SJCRH30 (cell line): ENCODE data around the gene N4BP2L2. TPM values are rescaled to one million over a fixed set of nuclear protein-coding genes. Genes with fewer than 3 reads are reported as not detected.
A peak's percentile ranks its signal among the peaks of the same experiment; 100 is the strongest.

Experiments used
- DNase-seq, 2 experiments: peaks; one replicate each; pipeline ENCODE4 v3.0.0-alpha.2; 2015 to 2020
- H3K27ac ChIP-seq: fragments of 250-450 bp; sonication (Bioruptor Pico); 2 replicates; pipeline ENCODE4 v1.5.1; 2020; ENCODE audit warnings: mild to moderate bottlenecking, moderate library complexity
- H3K27me3 ChIP-seq: fragments of 250-450 bp; sonication (Bioruptor Pico); 2 replicates; pipeline ENCODE4 v1.5.1; 2020; ENCODE audit warnings: mild to moderate bottlenecking, moderate library complexity
- H3K36me3 ChIP-seq: fragments of 250-450 bp; sonication (Bioruptor Pico); 2 replicates; pipeline ENCODE4 v1.5.1; 2020; ENCODE audit warnings: mild to moderate bottlenecking, moderate library complexity
- H3K4me1 ChIP-seq: fragments of 250-450 bp; sonication (Bioruptor Pico); 2 replicates; pipeline ENCODE4 v1.5.1; 2020; ENCODE audit warnings: mild to moderate bottlenecking, moderate library complexity
- H3K4me3 ChIP-seq: fragments of 250-450 bp; sonication (Bioruptor Pico); 2 replicates; pipeline ENCODE4 v1.5.1; 2020; ENCODE audit warnings: mild to moderate bottlenecking, moderate library complexity
- H3K9me3 ChIP-seq: fragments of 250-450 bp; sonication (Bioruptor Pico); replicated peaks from 2 replicates; pipeline ENCODE4 v1.5.1; 2020; ENCODE audit warnings: mild to moderate bottlenecking, moderate library complexity
- total RNA-seq: library from RNA; depleted of rRNA; stranded (reverse); fragments of >200 nt; shearing (Covaris generic); gene quantifications from 2 replicates; pipeline ENCODE4 v1.2.3, GENCODE V29; 2014

N4BP2L2 gene
- total RNA-seq, 1 experiment from 2014 or later: 134 TPM

DNA sequence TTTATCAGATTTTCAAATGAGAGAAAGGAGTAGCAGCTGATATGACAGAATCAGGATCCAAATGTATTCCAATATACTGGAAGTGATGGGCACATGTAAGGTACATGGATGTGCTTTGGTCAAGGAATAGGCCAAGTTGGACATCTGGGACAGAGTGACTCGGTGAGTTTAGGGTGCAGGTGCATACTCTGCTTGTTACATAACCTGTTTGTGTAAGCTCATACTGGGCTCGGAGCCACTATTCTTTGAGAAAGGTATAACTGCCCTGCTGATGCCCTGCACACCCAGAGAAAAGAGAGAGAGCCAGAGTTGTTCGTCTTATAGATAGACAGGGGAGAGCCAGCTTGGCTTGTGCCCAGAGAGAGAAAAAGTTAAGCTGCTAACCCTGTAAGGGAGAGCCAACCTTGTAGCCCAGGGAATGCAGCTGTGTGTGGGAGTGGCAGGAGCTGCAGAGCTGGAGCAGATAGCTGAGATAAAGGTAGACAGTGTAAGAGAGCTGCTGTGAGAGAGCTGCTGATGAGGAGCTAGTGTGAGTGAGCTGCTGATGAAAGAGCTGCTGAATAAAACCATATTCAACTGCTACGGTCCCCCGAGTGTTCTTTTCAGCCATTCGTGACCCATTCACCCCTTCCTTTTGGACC is 70.0 kb downstream of the N4BP2L2 start:
- no peaks in the 10 kb centered on the region for H3K9me3 ChIP-seq
- H3K27ac ChIP-seq: no peak overlapping the region
- no peak for DNase-seq
- no peak overlapping the region for H3K4me3 ChIP-seq
- H3K36me3 ChIP-seq: no peaks in the 10 kb centered on the region
- no peaks in the 10 kb centered on the region for H3K27me3 ChIP-seq
- H3K4me1 ChIP-seq: no peaks in the 10 kb centered on the region

DNA sequence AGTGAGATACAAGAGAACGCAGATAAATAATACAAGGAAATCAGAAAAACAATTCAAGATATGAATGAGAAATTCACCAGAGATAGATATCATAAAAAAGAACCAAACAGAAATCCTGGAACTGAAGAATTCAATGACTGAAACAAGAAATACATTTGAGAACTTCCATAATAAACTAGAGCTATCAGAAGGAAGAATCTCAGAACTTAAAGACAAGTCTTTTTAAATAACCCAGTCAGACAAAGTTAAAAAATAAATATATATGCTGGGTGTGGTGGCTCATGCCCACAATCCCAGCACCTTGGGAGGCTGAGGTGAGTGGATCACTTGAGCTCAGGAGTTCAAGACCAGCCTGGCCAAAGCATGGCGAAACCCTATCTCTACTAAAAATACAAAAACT is 82.0 kb downstream of the N4BP2L2 start:
- H3K27me3 ChIP-seq: no peaks in the 10 kb centered on the region
- no peaks in the 10 kb centered on the region; the same call in 1 of the 2 replicates for H3K36me3 ChIP-seq
- no peak for DNase-seq
- H3K4me3 ChIP-seq: no peak overlapping the region
- H3K9me3 ChIP-seq: peaks cover 11% of the 10 kb centered on the region; the same call in 1 of the 2 replicates
- H3K27ac ChIP-seq: no peak overlapping the region
- no peaks in the 10 kb centered on the region for H3K4me1 ChIP-seq

DNA sequence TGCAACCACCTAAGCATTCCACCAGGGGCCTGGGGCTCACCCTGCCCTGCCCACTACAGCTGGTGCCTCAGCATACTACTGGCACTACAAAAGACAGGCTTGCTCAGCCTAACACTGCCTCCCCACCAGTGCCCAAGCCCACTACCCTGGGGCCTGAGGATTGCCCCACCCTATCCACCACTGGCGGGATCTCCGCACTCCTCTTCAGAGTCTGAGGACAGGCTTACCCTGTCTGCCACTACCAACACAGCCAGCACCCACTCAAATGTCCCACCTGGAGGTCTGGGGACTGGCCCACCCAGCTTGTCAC is 83.0 kb downstream of the N4BP2L2 start:
- Histone ChIP-seq H3K4me1 (no peaks in the 10 kb centered on the region), H3K27me3 (no peaks in the 10 kb centered on the region), H3K36me3 (no peaks in the 10 kb centered on the region; the same call in 1 of the 2 replicates), H3K4me3 (no peak overlapping the region), H3K9me3 (peaks cover 9% of the 10 kb centered on the region; the same call in 1 of the 2 replicates), H3K27ac (no peak overlapping the region)
- no peak for DNase-seq

DNA sequence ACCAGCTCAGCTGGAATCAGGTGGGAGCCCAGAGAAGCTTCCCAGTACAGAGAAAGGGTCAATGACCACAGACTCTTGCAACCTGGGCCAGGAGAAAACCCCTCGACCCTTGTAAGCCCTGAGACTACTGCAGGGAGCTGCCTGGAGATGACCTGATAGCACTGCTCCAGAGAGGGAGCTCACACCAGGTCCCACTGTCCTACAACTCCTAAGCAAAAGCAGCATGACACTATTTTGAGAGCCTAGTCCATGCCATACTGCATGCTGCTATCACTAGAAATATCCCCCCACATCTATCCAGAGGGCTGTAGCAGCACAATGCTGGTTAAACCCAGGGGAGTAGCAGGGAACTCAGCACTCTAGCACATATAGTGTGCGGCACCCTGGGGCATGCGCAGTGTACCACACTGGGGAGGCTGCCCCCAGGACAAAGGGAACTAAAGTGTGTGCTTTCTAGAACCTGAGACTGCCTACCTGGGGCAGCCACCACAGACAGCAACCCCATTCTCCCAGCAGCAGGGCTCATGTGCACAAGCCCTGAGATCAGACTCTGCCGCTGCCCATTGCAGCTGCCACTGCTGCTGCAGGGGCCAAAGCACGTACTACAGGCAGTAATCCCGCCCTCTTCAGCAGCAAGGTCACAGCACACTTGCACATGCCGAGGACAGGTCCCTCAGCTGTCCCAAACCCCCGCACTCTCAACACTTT is 83.6 kb downstream of the N4BP2L2 start:
- DNase-seq: no peak

DNA sequence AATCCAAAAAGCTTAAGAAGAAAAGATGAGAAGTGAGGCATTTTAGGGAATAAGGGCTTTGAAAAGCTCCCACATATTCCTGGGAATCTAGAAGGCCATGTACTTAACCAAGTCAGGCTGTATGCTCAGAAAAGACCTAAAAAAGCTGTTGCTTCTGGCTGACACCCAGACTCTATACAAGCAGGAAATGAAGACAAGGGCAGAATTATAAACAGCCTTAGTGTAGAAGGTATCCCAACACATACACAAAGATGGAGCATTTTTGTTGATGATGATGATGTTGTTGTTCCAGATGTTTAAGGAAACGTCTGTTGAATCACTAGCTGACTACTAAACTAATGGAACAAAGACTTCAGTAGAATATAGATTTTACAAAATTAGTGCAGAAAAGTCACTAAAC is 84.6 kb downstream of the N4BP2L2 start:
- H3K4me3 ChIP-seq: no peak overlapping the region
- no peaks in the 10 kb centered on the region; the same call in 1 of the 2 replicates for H3K36me3 ChIP-seq
- H3K4me1 ChIP-seq: no peaks in the 10 kb centered on the region
- DNase-seq: no peak
- no peak overlapping the region for H3K27ac ChIP-seq
- peaks cover 8% of the 10 kb centered on the region; the same call in 1 of the 2 replicates for H3K9me3 ChIP-seq
- no peaks in the 10 kb centered on the region for H3K27me3 ChIP-seq

More for the DNA sequence above, 83.6 kb downstream of the N4BP2L2 start:
- H3K4me3 ChIP-seq: no peak overlapping the region
- peaks cover 8% of the 10 kb centered on the region; the same call in 1 of the 2 replicates for H3K9me3 ChIP-seq
- H3K27ac ChIP-seq: no peak overlapping the region
- no peaks in the 10 kb centered on the region; the same call in 1 of the 2 replicates for H3K36me3 ChIP-seq
- no peaks in the 10 kb centered on the region for H3K4me1 ChIP-seq
- H3K27me3 ChIP-seq: no peaks in the 10 kb centered on the region

DNA sequence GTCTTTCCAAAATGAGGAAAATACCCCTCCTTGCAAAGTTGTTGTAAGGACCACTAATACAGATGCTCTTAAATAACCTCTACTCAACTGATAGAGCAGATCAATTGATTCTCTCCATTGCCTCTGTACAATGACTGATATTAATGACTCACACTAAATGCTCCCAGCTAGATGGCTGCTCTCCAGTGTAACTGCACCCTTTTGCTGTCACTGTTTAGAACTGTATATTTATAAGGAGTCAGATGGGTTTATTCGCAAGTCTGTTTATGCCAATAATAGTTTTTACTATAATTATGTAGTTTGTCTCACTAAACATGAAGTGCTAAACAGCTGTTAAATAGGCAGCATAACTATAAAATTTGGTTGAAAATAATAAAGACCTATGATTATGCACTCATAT is 89.6 kb downstream of the N4BP2L2 start:
- no peak for DNase-seq
- no peak overlapping the region for H3K4me3 ChIP-seq
- H3K4me1 ChIP-seq: no peaks in the 10 kb centered on the region
- H3K9me3 ChIP-seq: no peaks in the 10 kb centered on the region
- no peaks in the 10 kb centered on the region for H3K27me3 ChIP-seq
- H3K27ac ChIP-seq: no peak overlapping the region
- no peaks in the 10 kb centered on the region for H3K36me3 ChIP-seq

DNA sequence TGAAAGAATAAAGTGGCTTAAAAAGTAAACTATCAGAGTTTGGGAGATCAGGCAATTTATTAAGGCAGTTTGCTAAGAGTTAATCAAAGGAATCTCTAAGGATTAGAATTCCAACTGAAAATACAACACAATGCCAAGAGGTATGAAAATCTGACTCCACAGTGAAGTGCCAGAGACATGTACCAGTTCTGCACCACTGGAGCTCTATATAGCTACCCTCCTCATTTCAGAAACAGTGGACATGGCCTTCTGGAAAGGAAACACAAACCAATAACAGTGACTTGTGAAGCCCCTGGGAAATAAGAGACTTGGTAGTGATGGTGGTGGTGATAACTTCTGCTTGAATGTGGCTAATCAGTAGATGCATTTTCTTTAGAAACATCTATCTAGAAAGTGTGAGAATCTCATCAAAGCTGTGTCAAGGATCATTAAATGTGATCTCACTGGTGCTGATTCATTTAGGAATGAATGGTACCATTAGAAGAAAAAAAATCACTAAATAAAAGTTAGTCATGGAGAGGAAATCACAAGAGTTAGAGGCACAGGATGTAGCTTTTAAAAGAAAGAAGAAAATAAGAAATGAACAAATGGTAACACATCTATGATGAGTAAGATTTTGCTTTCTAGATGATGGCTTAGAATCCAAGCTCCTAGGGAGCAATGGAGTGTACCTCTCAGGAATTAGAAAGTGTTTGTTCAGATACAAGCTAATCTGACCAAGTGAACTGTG is 90.5 kb downstream of the N4BP2L2 start:
- H3K36me3 ChIP-seq: no peaks in the 10 kb centered on the region
- no peak overlapping the region for H3K27ac ChIP-seq
- H3K4me3 ChIP-seq: no peak overlapping the region
- H3K4me1 ChIP-seq: no peaks in the 10 kb centered on the region
- DNase-seq: no peak
- H3K27me3 ChIP-seq: no peaks in the 10 kb centered on the region
- no peaks in the 10 kb centered on the region for H3K9me3 ChIP-seq

DNA sequence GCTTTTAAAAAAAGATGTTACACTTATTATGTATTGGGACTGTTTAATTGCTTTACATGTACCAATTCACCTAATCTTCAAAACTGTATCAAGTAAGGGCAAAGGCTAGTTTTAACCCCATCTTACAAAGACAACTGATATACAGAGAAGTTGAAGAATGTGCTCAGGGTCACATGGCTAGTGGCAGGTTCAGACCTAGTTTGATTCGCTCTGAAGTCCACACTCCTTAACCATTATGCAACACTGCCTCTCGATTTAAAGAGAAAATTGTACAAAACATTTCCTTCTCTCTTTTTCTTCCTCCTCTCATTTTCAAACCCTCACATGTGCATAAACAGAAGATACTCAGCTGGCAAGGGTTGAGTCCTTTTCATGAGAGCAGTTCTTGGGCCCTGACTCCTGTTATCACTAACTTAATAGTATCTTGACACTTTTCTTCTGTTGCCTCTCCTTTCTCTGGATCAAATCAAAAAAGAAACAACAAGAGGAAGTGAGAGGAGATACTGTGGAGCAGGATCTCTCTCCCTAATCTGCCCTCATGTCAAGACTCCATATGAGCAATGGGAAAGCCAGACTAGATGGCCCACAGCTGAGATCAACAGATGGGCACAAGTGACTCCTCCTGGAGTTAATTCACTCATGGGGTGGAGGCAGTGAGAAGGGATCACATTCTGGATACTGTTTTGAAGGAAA is 91.7 kb downstream of the N4BP2L2 start:
- Histone ChIP-seq H3K4me1 (no peaks in the 10 kb centered on the region), H3K27me3 (no peaks in the 10 kb centered on the region), H3K4me3 (no peak overlapping the region), H3K27ac (no peak overlapping the region), H3K9me3 (no peaks in the 10 kb centered on the region), H3K36me3 (no peaks in the 10 kb centered on the region)
- no peak for DNase-seq

DNA sequence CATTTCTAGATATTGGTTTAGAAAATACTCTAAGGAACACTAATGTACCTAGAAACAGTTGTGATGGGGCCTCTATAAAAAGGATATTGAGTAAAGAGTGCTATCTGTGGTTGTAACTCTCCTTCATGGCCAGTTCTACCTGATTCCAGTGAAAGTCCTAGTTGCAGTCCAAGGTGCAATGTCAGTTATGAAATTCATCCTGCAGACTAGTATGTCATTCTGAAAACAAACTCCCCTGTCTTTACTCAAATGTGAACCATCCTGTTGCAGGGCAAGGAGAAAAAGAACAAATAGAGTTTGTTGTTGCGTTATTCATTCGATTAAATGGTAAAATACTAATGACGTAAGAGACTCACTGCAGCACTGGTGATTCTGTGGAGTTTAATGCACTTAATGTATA is 92.4 kb downstream of the N4BP2L2 start:
- Histone ChIP-seq H3K9me3 (no peaks in the 10 kb centered on the region), H3K4me3 (no peak overlapping the region), H3K27ac (no peak overlapping the region), H3K27me3 (no peaks in the 10 kb centered on the region), H3K4me1 (no peaks in the 10 kb centered on the region), H3K36me3 (no peaks in the 10 kb centered on the region)
- no peak for DNase-seq

DNA sequence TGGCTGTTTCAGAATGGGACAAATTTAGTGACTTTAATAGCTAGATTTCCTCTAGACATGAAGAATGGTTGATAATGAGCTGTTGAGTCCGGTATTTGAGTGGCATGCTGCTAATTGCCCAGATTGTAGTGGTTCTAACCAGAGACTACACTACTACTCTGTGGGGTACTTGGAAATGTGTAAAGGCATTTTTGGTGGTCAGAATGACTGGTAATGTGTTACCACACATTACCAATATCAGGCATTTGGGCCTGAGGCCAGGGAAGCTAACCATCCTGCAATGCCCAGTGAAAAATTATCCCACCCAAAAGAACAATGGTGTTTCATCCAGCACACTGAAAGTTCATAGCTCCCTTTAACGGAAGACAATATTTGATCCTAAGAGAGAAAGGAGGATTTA is 93.1 kb downstream of the N4BP2L2 start:
- Histone ChIP-seq H3K4me3 (no peak overlapping the region), H3K27me3 (no peaks in the 10 kb centered on the region), H3K27ac (no peak overlapping the region), H3K36me3 (no peaks in the 10 kb centered on the region), H3K4me1 (no peaks in the 10 kb centered on the region), H3K9me3 (no peaks in the 10 kb centered on the region)
- no peak for DNase-seq

DNA sequence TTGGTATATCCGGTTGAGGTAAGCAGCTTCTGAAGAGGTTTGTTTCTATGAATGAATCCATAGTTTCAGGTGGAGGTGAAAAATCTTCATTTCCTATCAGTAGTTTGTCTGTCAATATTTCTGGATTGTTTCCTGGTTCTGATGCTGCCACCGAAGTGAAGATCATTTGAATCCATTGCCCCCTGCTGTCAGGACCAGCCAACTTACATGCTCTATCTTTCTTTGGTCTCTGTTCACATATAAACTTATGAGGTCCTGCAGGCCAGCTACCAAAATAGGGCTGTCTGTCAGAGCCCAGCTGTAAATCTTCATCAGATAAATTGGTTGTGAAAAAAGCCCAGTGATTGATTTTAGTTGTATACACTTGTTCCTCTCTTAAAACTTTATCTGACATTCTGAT is 95.5 kb downstream of the N4BP2L2 start:
- peak in 1 of 2 experiments; percentile 28 for DNase-seq
- Histone ChIP-seq H3K27ac (no peak overlapping the region), H3K27me3 (no peaks in the 10 kb centered on the region), H3K4me1 (no peaks in the 10 kb centered on the region), H3K9me3 (no peaks in the 10 kb centered on the region), H3K36me3 (no peaks in the 10 kb centered on the region), H3K4me3 (no peak overlapping the region)

DNA sequence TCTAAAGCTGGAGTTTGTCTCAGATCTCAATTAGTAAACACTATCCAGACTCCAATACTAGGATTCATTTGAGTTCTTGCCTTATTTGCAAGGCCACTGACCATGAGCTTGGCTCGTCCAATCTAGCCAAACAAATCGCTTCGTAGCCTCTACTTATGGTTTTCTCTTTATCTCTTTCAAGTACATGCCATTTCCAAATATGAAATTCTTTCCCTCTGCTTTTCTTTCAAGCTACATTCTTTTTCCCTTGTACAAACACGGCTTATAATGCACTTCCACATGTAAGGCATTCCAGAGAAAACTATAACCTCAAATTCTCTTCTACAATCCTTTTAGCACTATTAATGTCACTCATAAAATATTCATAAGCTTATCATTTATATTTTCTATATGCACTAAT is 99.7 kb downstream of the N4BP2L2 start:
- Histone ChIP-seq H3K9me3 (no peaks in the 10 kb centered on the region), H3K27ac (no peak overlapping the region), H3K27me3 (no peaks in the 10 kb centered on the region), H3K4me3 (no peak overlapping the region), H3K36me3 (no peaks in the 10 kb centered on the region), H3K4me1 (no peaks in the 10 kb centered on the region)
- no peak for DNase-seq

DNA sequence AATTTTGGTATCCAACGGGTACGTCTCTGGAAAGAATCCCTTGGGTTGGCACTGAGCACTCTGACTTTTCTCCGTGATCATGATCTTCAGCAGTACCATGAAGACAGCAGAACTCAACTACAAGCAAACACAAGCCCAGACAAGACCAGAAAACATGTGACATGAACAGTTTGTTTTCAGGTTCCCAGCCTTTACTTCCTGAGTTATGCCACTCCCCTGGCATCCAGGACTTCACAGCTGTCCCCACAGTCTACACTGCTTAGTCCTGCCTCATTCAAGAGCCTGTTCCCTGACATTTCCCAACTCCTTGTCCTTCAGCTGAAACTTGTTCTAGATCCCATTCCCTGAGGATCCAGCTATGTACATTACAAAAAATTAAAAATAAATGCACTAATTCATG is 105.7 kb downstream of the N4BP2L2 start:
- Histone ChIP-seq H3K36me3 (no peaks in the 10 kb centered on the region), H3K9me3 (no peaks in the 10 kb centered on the region), H3K27ac (no peak overlapping the region), H3K4me1 (peaks cover 13% of the 10 kb centered on the region; the same call in 1 of the 2 replicates), H3K27me3 (no peaks in the 10 kb centered on the region), H3K4me3 (no peak overlapping the region)
- peak; percentile 24 to 50 for DNase-seq

DNA sequence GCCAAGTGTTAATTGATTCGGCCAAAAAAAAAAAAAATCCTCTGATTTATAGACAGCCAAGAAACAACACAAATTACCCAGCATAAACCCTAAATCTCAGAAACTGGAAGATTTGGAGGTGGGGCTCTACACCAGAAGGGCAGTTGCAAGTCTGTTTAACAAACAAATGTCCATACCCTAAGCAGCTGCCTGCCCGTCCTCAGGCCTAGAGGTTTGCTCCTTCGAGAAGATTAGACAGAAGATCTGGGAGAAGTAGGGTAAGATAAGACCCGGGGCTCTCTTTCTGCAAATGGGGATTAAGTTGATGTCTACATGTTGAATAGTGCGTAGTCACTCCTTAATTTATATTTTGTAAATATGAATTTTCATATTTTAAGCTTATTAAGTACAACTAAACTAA is 107.2 kb downstream of the N4BP2L2 start:
- H3K4me1 ChIP-seq: peaks cover 13% of the 10 kb centered on the region; the same call in 1 of the 2 replicates
- no peaks in the 10 kb centered on the region for H3K27me3 ChIP-seq
- H3K36me3 ChIP-seq: no peaks in the 10 kb centered on the region
- no peak overlapping the region for H3K27ac ChIP-seq
- no peaks in the 10 kb centered on the region for H3K9me3 ChIP-seq
- no peak overlapping the region for H3K4me3 ChIP-seq
- no peak for DNase-seq
